ENCODE measurements around the gene ROBO4.
A peak's percentile ranks its signal among the peaks of the same experiment; 100 is the strongest.

ROBO4 gene

GRCh38 chr11:124930799-124931198 is 33.1 kb upstream of the ROBO4 start:
- H3K4me3 Mint-ChIP-seq = no peak overlapping the region
- no peaks in the 10 kb centered on the region for H3K36me3 Mint-ChIP-seq (ENCODE audit: low read depth)
- no peak for DNase-seq
- H3K4me1 Mint-ChIP-seq (ENCODE audit: low read depth) = peaks cover 7% of the 10 kb centered on the region
- peak overlapping the region; percentile 19 for H3K27ac Mint-ChIP-seq
- no peaks in the 10 kb centered on the region for H3K9me3 Mint-ChIP-seq
- peaks cover 1% of the 10 kb centered on the region for H3K27me3 Mint-ChIP-seq

DNA sequence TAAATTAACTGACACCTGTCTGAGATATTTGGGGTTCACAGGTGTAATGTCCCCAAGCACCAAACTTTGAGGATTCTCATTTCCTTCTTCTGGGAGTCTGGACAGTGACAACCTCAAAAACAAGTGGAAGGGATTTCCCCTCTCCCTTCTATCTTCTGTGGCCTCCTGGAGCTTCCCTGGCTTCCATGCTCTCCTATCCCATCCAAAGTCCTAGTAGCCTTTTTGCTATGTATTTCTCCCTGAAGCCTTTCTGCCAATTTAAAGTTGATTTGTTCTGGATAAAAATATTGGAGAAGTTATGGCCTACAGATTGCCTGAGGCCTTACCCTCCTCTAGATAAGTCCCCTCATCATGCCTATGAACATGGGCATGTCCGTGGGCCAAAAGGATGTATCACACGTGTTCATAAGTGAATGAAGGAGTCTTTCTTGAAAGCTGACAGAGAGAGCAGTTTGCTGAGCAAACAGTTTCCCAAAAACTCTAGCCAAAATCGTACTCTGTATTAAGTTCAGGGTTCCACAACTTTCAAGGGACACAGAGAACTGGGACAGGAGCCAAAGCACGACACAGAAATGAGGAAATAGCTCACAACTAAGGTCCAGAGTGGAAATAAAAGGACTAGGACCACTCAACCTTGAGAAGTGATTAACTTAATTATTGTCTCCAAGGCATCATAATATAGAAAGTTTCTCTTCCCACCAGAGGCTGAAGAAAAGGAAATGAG is 31.4 kb upstream of the ROBO4 start:
- Mint-ChIP-seq H3K4me3 (no peak overlapping the region), H3K27ac (no peak overlapping the region), H3K4me1 (ENCODE audit: low read depth) (peaks cover 7% of the 10 kb centered on the region), H3K9me3 (no peaks in the 10 kb centered on the region), H3K36me3 (ENCODE audit: low read depth) (no peaks in the 10 kb centered on the region), H3K27me3 (no peaks in the 10 kb centered on the region)
- no peak for DNase-seq

GRCh38 chr11:124923296-124923695 is 25.6 kb upstream of the ROBO4 start:
- no peaks in the 10 kb centered on the region for H3K9me3 Mint-ChIP-seq
- H3K27ac Mint-ChIP-seq = no peak overlapping the region
- H3K27me3 Mint-ChIP-seq = no peaks in the 10 kb centered on the region
- no peaks in the 10 kb centered on the region for H3K36me3 Mint-ChIP-seq (ENCODE audit: low read depth)
- no peak overlapping the region for H3K4me3 Mint-ChIP-seq
- no peak for DNase-seq
- H3K4me1 Mint-ChIP-seq (ENCODE audit: low read depth) = peaks cover 17% of the 10 kb centered on the region

DNA sequence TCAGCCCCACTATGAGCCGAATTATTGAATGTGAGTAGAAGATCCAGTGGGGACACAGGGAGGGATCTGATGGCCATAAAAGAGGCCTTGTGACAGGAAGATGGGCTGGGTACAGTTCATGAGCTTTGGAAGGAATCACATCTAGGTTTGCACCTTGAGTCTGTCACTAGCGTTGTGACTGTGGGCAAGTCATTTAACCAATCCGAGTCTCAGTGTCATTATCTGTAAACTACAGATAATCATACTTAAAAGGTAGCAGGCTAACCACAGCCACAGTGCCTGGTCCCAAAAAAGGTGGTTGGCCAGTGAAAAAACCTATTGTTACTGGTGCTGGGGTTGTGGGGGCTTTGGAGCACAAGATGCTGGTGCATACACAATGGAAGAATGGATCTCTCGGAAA is 25.2 kb upstream of the ROBO4 start:
- no peak for DNase-seq
- no peak overlapping the region for H3K27ac Mint-ChIP-seq
- H3K4me3 Mint-ChIP-seq = no peak overlapping the region

GRCh38 chr11:124920870-124921609 is 23.4 kb upstream of the ROBO4 start:
- peak overlapping the region; percentile 42 for H3K4me3 Mint-ChIP-seq
- H3K27me3 Mint-ChIP-seq = no peaks in the 10 kb centered on the region
- H3K36me3 Mint-ChIP-seq (ENCODE audit: low read depth) = no peaks in the 10 kb centered on the region
- H3K9me3 Mint-ChIP-seq = no peaks in the 10 kb centered on the region
- peak overlapping the region; percentile 67 for H3K27ac Mint-ChIP-seq
- H3K4me1 Mint-ChIP-seq (ENCODE audit: low read depth) = peaks cover 17% of the 10 kb centered on the region
- peak; percentile 86 for DNase-seq

More for the DNA sequence above, 25.2 kb upstream of the ROBO4 start:
- Mint-ChIP-seq H3K9me3 (no peaks in the 10 kb centered on the region), H3K4me1 (ENCODE audit: low read depth) (peaks cover 17% of the 10 kb centered on the region), H3K27me3 (no peaks in the 10 kb centered on the region), H3K36me3 (ENCODE audit: low read depth) (no peaks in the 10 kb centered on the region)

- peaks cover 17% of the 10 kb centered on the region for H3K4me1 Mint-ChIP-seq (ENCODE audit: low read depth)
- no peaks in the 10 kb centered on the region for H3K27me3 Mint-ChIP-seq
- no peak for DNase-seq
- H3K27ac Mint-ChIP-seq = peak overlapping the region; percentile 67
- no peaks in the 10 kb centered on the region for H3K36me3 Mint-ChIP-seq (ENCODE audit: low read depth)
- no peaks in the 10 kb centered on the region for H3K9me3 Mint-ChIP-seq
- peak overlapping the region; percentile 42 for H3K4me3 Mint-ChIP-seq
Measured at GRCh38 chr11:124920356-124920755, 22.7 kb upstream of the ROBO4 start.

DNA sequence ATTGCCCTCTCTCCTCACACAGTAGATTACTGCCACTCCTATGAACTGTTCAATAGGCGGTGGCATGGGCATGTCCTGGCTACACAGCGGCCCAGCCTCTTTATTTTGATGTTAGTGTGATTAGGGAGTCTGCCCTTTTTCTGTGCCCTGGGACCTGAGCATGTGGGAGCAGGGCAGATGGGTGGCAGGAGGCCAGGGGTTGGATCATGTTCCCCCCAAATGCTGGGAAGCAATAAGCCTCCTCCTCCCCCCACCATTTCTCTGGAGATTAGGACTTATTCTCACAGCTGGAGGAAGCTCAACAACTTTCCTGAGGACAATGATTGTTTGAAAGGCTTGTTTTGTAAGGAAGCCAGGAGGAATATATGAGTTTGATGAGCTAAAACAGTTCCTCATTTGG is 22.2 kb upstream of the ROBO4 start:
- no peaks in the 10 kb centered on the region for H3K9me3 Mint-ChIP-seq
- peaks cover 17% of the 10 kb centered on the region for H3K4me1 Mint-ChIP-seq (ENCODE audit: low read depth)
- no peaks in the 10 kb centered on the region for H3K36me3 Mint-ChIP-seq (ENCODE audit: low read depth)
- H3K27ac Mint-ChIP-seq = no peak overlapping the region
- H3K4me3 Mint-ChIP-seq = no peak overlapping the region
- no peak for DNase-seq
- H3K27me3 Mint-ChIP-seq = no peaks in the 10 kb centered on the region

DNA sequence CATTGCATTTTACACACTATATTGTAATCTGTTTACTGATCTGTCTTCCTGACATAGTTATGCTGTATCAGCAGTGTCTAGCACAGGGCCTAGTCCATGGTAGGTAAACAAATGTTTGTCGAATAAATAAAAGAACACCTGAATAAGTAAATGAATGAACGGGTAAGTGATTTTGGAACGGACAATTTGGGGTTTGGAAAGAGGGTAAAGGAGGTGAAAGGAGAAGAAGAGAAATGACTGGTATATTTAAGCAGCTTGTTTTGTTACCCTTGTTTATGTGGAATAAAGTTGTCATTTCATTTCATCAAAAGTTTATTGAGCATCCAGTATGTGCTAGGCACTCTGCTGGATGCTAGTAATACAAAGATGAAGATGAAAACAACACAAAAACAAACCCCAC is 21.3 kb upstream of the ROBO4 start, which contains the start of gene HEPN1:
Gene HEPN1, plus strand, starts transcription at position 301 of the 400 bp plus-strand sequence.
- no peaks in the 10 kb centered on the region for H3K27me3 Mint-ChIP-seq
- no peak within 1 kb of the TSS for H3K27ac Mint-ChIP-seq
- H3K9me3 Mint-ChIP-seq = no peaks in the 10 kb centered on the region

DNA sequence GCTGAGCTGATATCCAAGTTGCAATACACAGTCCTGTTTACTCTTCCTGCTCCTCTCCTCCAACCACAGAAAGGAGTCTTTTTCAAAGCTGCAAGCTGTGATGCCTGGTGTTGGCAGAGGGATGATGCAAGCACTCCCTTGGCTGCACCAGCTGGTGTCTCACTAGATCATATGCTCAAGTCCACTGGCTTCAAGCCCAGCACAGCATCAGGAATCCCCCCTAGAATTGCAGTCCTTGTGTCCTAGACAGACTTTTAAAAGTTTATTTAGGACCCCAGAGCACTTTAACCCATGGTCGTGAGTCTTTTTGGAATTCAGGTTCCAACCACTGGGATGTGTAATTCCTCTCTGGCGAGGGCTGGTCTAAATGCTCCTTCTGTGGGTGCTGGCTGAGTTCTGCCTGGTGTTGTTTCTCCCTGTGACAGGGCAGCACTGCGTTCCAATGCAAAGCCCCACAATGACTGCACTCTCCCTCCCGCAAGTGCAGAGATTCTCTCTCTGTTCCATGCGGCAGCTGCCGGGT is 19.5 kb upstream of the ROBO4 start:
- H3K27me3 Mint-ChIP-seq = no peaks in the 10 kb centered on the region

More for the DNA sequence above, 21.3 kb upstream of the ROBO4 start, which contains the start of gene HEPN1:
- H3K4me1 Mint-ChIP-seq (ENCODE audit: low read depth) = peaks cover 16% of the 10 kb centered on the region
- DNase-seq = no peak
- no peaks in the 10 kb centered on the region for H3K36me3 Mint-ChIP-seq (ENCODE audit: low read depth)
- H3K4me3 Mint-ChIP-seq = no peak within 1 kb of the TSS

GRCh38 chr11:124916370-124916710 is 18.7 kb upstream of the ROBO4 start:
- no peak overlapping the region for H3K27ac Mint-ChIP-seq
- no peak overlapping the region for H3K4me3 Mint-ChIP-seq
- peaks cover 2% of the 10 kb centered on the region for H3K36me3 Mint-ChIP-seq (ENCODE audit: low read depth)
- peaks cover 3% of the 10 kb centered on the region for H3K4me1 Mint-ChIP-seq (ENCODE audit: low read depth)
- peaks cover 3% of the 10 kb centered on the region for H3K27me3 Mint-ChIP-seq
- DNase-seq = no peak
- peaks cover 11% of the 10 kb centered on the region for H3K9me3 Mint-ChIP-seq

More for the DNA sequence above, 19.5 kb upstream of the ROBO4 start:
- H3K27ac Mint-ChIP-seq = no peak overlapping the region
- H3K36me3 Mint-ChIP-seq (ENCODE audit: low read depth) = no peaks in the 10 kb centered on the region
- no peak for DNase-seq
- H3K4me1 Mint-ChIP-seq (ENCODE audit: low read depth) = peaks cover 4% of the 10 kb centered on the region
- H3K4me3 Mint-ChIP-seq = no peak overlapping the region
- peaks cover 5% of the 10 kb centered on the region for H3K9me3 Mint-ChIP-seq

- H3K4me3 Mint-ChIP-seq = no peak overlapping the region
- no peak for DNase-seq
- H3K36me3 Mint-ChIP-seq (ENCODE audit: low read depth) = peaks cover 2% of the 10 kb centered on the region
Measured at GRCh38 chr11:124915541-124916369, 18.1 kb upstream of the ROBO4 start.

DNA sequence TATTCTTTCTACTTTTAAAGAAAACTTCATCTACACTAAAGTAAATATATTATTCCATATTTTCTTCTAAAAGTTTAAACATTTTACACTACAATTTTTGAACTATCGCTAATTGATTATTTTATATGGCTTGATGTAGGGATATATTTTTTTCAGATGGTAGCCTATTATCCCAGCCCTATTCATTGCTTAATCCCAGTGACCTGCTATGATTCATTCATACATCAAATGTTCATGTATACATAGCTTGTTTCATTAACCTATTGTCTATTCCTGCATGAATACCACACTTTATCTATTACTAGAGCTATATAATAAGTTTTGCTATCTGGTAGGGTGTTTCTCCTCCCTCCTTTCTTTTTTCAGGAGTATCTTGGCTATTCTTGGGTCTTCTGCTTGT is 5.0 kb upstream of the ROBO4 start:
- DNase-seq = no peak
- no peaks in the 10 kb centered on the region for H3K4me1 Mint-ChIP-seq (ENCODE audit: low read depth)
- no peak overlapping the region for H3K4me3 Mint-ChIP-seq
- no peaks in the 10 kb centered on the region for H3K36me3 Mint-ChIP-seq (ENCODE audit: low read depth)
- no peak overlapping the region for H3K27ac Mint-ChIP-seq
- H3K27me3 Mint-ChIP-seq = peaks cover 21% of the 10 kb centered on the region
- no peaks in the 10 kb centered on the region for H3K9me3 Mint-ChIP-seq

More at GRCh38 chr11:124915541-124916369, 18.1 kb upstream of the ROBO4 start:
- Mint-ChIP-seq H3K27me3 (peaks cover 3% of the 10 kb centered on the region), H3K4me1 (ENCODE audit: low read depth) (peaks cover 2% of the 10 kb centered on the region), H3K9me3 (peaks cover 13% of the 10 kb centered on the region), H3K27ac (no peak overlapping the region)

DNA sequence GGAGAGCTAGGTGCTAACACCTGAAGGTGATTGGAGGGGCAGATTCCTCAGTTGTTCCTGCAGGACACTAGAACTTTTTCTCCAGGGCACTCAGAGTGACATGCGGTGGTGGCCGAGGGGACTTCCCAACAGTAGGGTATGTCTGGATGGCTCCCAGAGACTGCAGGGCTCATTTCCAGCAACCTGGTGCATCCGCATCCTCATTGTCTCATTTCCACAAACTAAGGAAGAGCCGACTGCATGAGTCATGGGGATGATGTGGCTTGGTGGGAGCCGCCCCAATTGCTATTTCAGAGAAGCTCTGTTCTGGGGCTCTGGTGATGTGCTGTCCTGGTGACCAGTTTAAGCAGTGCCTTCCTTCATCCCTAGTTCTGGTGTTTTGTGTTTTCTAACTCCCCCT is 2.8 kb upstream of the ROBO4 start:
- no peak overlapping the region for H3K4me3 Mint-ChIP-seq
- H3K27ac Mint-ChIP-seq = no peak overlapping the region
- no peaks in the 10 kb centered on the region for H3K36me3 Mint-ChIP-seq (ENCODE audit: low read depth)
- DNase-seq = no peak
- H3K4me1 Mint-ChIP-seq (ENCODE audit: low read depth) = peaks cover 2% of the 10 kb centered on the region
- peaks cover 16% of the 10 kb centered on the region for H3K27me3 Mint-ChIP-seq
- H3K9me3 Mint-ChIP-seq = no peaks in the 10 kb centered on the region

DNA sequence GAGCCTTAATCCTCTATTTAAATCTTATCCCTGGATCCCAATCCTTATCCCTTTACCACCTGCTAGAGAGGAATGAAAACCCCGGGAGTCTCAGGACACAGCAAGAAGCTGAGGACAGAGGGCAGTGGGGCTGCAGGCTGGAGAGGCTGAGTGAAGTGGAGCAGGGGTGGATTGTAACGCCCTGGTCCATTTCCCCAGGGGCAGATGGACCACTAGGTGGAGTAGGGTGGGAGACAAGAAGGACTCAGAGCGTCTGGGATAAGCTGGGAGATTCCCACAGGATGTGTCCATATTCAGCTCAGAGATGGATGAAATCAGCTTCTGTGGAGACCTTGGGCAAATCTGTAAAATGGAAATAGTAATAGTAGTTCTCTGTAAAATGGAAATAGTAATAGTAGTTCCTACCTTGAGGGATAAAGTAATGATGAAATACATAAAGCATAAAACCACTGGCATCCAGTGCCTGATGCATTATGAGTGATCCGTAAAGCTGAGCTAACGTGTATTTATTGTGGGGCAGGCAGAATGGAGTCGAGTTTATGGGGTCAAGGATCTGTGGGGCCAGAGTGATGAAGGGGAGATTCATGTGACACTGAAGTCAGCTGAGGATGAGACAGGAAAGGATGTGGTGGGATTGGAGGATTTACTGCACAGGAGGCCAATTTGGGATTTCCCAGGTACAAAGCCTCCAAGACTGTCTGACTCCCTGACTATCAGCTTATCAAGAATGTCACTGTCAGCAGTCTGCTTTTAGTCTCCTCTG is 1.9 kb upstream of the ROBO4 start:
- no peaks in the 10 kb centered on the region for H3K36me3 Mint-ChIP-seq (ENCODE audit: low read depth)
- no peaks in the 10 kb centered on the region for H3K9me3 Mint-ChIP-seq
- DNase-seq = no peak

More for the DNA sequence above, 1.9 kb upstream of the ROBO4 start:
- Mint-ChIP-seq H3K4me1 (ENCODE audit: low read depth) (peaks cover 2% of the 10 kb centered on the region), H3K27me3 (peaks cover 16% of the 10 kb centered on the region), H3K27ac (no peak overlapping the region), H3K4me3 (no peak overlapping the region)
